Caco-2 (cell line): Measurements from ENCODE around the gene FAT3. TPM values are rescaled to one million over a fixed set of nuclear protein-coding genes. Genes with fewer than 3 reads are reported as not detected.

ENCODE experiments used
- BruUV-seq: library from RNA; stranded (reverse); fragments of 400-500 nt; replicated peaks from 2 replicates; lab custom pipeline; 2021; lab: Mats Ljungman, UMichigan
- CTCF ChIA-PET: fragments of 300-600 bp; sonication (Branson Sonifier 250); formaldehyde crosslinking; loops from one replicate; lab custom pipeline; 2022; ENCODE audit warnings: antibody characterized with exemption; lab: Charles Lee
- POLR2A ChIA-PET: fragments of 300-600 bp; sonication (Branson Sonifier 250); formaldehyde crosslinking; loops from one replicate; lab custom pipeline; 2022; ENCODE audit warnings: antibody characterized with exemption; lab: Charles Lee
- DNase-seq, 2 experiments: peaks; one replicate each; pipeline versions ENCODE4 v3.0.0 to v3.0.0-alpha.2; 2020 to 2022
- H3K27me3 ChIP-seq: replicated peaks from 2 replicates; pipeline ENCODE4 v1.6.0; 2011; ENCODE audit warnings: low read length; ENCODE audit not compliant: control insufficient read depth, insufficient read depth
- H3K36me3 ChIP-seq: 2 replicates; pipeline ENCODE4 v1.5.1; 2011; ENCODE audit warnings: low read length; ENCODE audit not compliant: control insufficient read depth, insufficient read depth
- H3K4me1 ChIP-seq: fragments of 250-450 bp; sonication (Bioruptor Pico); 2 replicates; pipeline ENCODE4 v1.5.1; 2020; ENCODE audit warnings: mild to moderate bottlenecking
- H3K4me3 ChIP-seq: 2 replicates; pipeline ENCODE4 v1.5.1; 2011; ENCODE audit warnings: low read depth, mild to moderate bottlenecking, control low read depth, low read length
- H3K9me3 ChIP-seq: fragments of 250-450 bp; sonication (Bioruptor Pico); 2 replicates; pipeline ENCODE4 v1.5.1; 2020; ENCODE audit warnings: mild to moderate bottlenecking, moderate library complexity
- H3K27ac Mint-ChIP-seq: one replicate; pipeline ENCODE4 v1.8.0; 2022; ENCODE audit warnings: mixed read lengths; ENCODE audit not compliant: unreplicated experiment
- H3K27me3 Mint-ChIP-seq: one replicate; pipeline ENCODE4 v1.8.0; 2022; ENCODE audit warnings: mixed read lengths; ENCODE audit not compliant: insufficient read depth, unreplicated experiment
- H3K36me3 Mint-ChIP-seq: one replicate; pipeline ENCODE4 v1.8.0; 2022; ENCODE audit warnings: mild to moderate bottlenecking, mixed read lengths; ENCODE audit not compliant: insufficient read depth, unreplicated experiment
- H3K4me1 Mint-ChIP-seq: one replicate; pipeline ENCODE4 v1.8.0; 2022; ENCODE audit warnings: low read depth, mixed read lengths; ENCODE audit not compliant: unreplicated experiment
- H3K4me3 Mint-ChIP-seq: one replicate; pipeline ENCODE4 v1.8.0; 2022; ENCODE audit warnings: mild to moderate bottlenecking, moderate library complexity, mixed read lengths; ENCODE audit not compliant: unreplicated experiment
- H3K9me3 Mint-ChIP-seq: one replicate; pipeline ENCODE4 v1.8.0; 2022; ENCODE audit warnings: mixed read lengths; ENCODE audit not compliant: unreplicated experiment
- CTCF ChIP-seq, 2 experiments: fragments of 200-600 bp in 1 of 2; IDR thresholded peaks; 1 replicate in 1 of 2; 2 replicates in 1 of 2; pipeline versions ENCODE4 v1.5.1 to v1.8.0; 2011 to 2022; ENCODE audit warnings: antibody characterized with exemption in 1 of 2, control low read depth in 1 of 2, inconsistent platforms in 1 of 2, low read depth in 1 of 2, low read length in 1 of 2, mild to moderate bottlenecking in 1 of 2, moderate library complexity in 1 of 2; ENCODE audit not compliant: insufficient read depth in 1 of 2, severe bottlenecking in 1 of 2, unreplicated experiment in 1 of 2
- intact Hi-C: fragments of 100-400 bp; cut with micrococcal nuclease; formaldehyde crosslinking; loops from one replicate; pipeline ENCODE4 v1.10.0; 2022; ENCODE audit not compliant: unreplicated experiment
- total RNA-seq: library from RNA; stranded (reverse); gene quantifications from 2 replicates; pipeline ENCODE4 v1.2.3, GENCODE V29; 2022

FAT3 gene
- total RNA-seq, 1 experiment from 2014 or later, result 0.02 TPM

- ChIA-PET CTCF (interaction anchor here (0.6 kb wide), 1 partner anchor 93 kb away, joined by 3 read pairs; no protein-coding TSS in a partner anchor), POLR2A (no interaction called here)
- Histone ChIP-seq H3K27me3 (no peaks in the 10 kb centered on the region), H3K4me3 (no peak overlapping the region), H3K36me3 (no peaks in the 10 kb centered on the region), H3K4me1 (no peaks in the 10 kb centered on the region), H3K9me3 (peaks cover 13% of the 10 kb centered on the region; the same call in 1 of the 2 replicates)
- Mint-ChIP-seq H3K4me1 (no peaks in the 10 kb centered on the region), H3K36me3 (no peaks in the 10 kb centered on the region), H3K27ac (no peak overlapping the region), H3K27me3 (no peaks in the 10 kb centered on the region), H3K9me3 (no peaks in the 10 kb centered on the region), H3K4me3 (no peak overlapping the region)
- intact Hi-C loops, result no loop called here
- no peak for DNase-seq
- TF ChIP-seq CTCF (IDR thresholded peaks at IDR 0.05; ENCODE audit: insufficient read depth in 1 of 2, low read depth in 1 of 2, low read length in 1 of 2, severe bottlenecking in 1 of 2, unreplicated experiment in 1 of 2), result no peak
- no TSS peak for BruUV-seq
Measured at GRCh38 chr11:92226331-92227229, 2.0 kb downstream of the FAT3 start.

GRCh38 chr11:92227230-92227814 is 2.7 kb downstream of the FAT3 start:
- POLR2A ChIA-PET, result no interaction called here
- CTCF ChIA-PET, result interaction anchor here (0.6 kb wide), 1 partner anchor 92 kb away, joined by 3 read pairs; no protein-coding TSS in a partner anchor
- H3K36me3 ChIP-seq, result no peaks in the 10 kb centered on the region
- no peak for DNase-seq
- no peak overlapping the region for H3K27ac Mint-ChIP-seq
- H3K4me1 Mint-ChIP-seq, result no peaks in the 10 kb centered on the region
- H3K4me3 ChIP-seq, result no peak overlapping the region
- no peaks in the 10 kb centered on the region for H3K36me3 Mint-ChIP-seq
- H3K27me3 Mint-ChIP-seq, result no peaks in the 10 kb centered on the region
- TF ChIP-seq CTCF (IDR thresholded peaks at IDR 0.05; ENCODE audit: insufficient read depth in 1 of 2, low read depth in 1 of 2, low read length in 1 of 2, severe bottlenecking in 1 of 2, unreplicated experiment in 1 of 2), result no peak
- no peaks in the 10 kb centered on the region for H3K4me1 ChIP-seq
- H3K9me3 Mint-ChIP-seq, result no peaks in the 10 kb centered on the region
- BruUV-seq, result no TSS peak
- no peaks in the 10 kb centered on the region for H3K27me3 ChIP-seq
- peaks cover 13% of the 10 kb centered on the region; the same call in 1 of the 2 replicates for H3K9me3 ChIP-seq
- H3K4me3 Mint-ChIP-seq, result no peak overlapping the region
- intact Hi-C loops, result no loop called here
